ENCODE results near the gene DTNB. TPM values are rescaled to one million over a fixed set of nuclear protein-coding genes. Genes with fewer than 3 reads are reported as not detected.

Gene DTNB
- total and polyA plus RNA-seq, 10 of the 15 experiments (the other 5 are each of a cell fraction or from before 2014, with no cell fraction given) = 4.5 to 30.6 (median 11.9) TPM

GRCh38 chr2:25342372-25343186 lies 330.8 kb downstream of the DTNB start (continued):
- TF ChIP-seq, protein P1, sequence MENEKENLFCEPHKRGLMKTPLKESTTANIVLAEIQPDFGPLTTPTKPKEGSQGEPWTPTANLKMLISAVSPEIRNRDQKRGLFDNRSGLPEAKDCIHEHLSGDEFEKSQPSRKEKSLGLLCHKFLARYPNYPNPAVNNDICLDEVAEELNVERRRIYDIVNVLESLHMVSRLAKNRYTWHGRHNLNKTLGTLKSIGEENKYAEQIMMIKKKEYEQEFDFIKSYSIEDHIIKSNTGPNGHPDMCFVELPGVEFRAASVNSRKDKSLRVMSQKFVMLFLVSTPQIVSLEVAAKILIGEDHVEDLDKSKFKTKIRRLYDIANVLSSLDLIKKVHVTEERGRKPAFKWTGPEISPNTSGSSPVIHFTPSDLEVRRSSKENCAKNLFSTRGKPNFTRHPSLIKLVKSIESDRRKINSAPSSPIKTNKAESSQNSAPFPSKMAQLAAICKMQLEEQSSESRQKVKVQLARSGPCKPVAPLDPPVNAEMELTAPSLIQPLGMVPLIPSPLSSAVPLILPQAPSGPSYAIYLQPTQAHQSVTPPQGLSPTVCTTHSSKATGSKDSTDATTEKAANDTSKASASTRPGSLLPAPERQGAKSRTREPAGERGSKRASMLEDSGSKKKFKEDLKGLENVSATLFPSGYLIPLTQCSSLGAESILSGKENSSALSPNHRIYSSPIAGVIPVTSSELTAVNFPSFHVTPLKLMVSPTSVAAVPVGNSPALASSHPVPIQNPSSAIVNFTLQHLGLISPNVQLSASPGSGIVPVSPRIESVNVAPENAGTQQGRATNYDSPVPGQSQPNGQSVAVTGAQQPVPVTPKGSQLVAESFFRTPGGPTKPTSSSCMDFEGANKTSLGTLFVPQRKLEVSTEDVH (IDR thresholded peaks at IDR 0.05; ENCODE audit: low read depth, partially characterized antibody) = no peak
- TF ChIP-seq BCL3 (IDR thresholded peaks at IDR 0.05; ENCODE audit: borderline replicate concordance, insufficient read depth, low read depth, low read length, poor library complexity, severe bottlenecking) = no peak
- TF ChIP-seq SUPT20H (IDR thresholded peaks at IDR 0.05; ENCODE audit: borderline replicate concordance, control insufficient read depth, low read depth, low read length) = no peak
- TF ChIP-seq ZBTB11 (CRISPR knock-in tag; IDR thresholded peaks at IDR 0.05) = no peak
- peak; percentile 34; the same call in 1 of the 2 replicates for TF ChIP-seq TBL1XR1 (IDR thresholded peaks at IDR 0.05; ENCODE audit: low read depth, low read length)
- TF ChIP-seq HDAC2 (IDR thresholded peaks at IDR 0.05) = no peak
- peak; percentile 81; the same call in 1 of the 2 replicates for TF ChIP-seq RB1 (IDR thresholded peaks at IDR 0.05; ENCODE audit: borderline replicate concordance)
- no peak for TF ChIP-seq KDM1A (IDR thresholded peaks at IDR 0.05; ENCODE audit: borderline replicate concordance)
- 0 out of 2 replicates have a peak, but pooled peaks have one; percentile 8 for TF ChIP-seq NRF1 (conservative IDR thresholded peaks at IDR 0.05; ENCODE audit: low read depth, low read length)
- TF ChIP-seq SMAD1 (IDR thresholded peaks at IDR 0.05; ENCODE audit: low read depth, partially characterized antibody) = no peak
- no peak for TF ChIP-seq SREBF2 (IDR thresholded peaks at IDR 0.05; ENCODE audit: low read length)
- TF ChIP-seq SMC3 (IDR thresholded peaks at IDR 0.05; ENCODE audit: borderline replicate concordance, low read length) = peak; percentile 90
- no peak for TF ChIP-seq SPI1 (IDR thresholded peaks at IDR 0.05; ENCODE audit: borderline replicate concordance, insufficient read depth, low read depth, low read length)
- peak; percentile 77 for TF ChIP-seq IKZF1 (conservative IDR thresholded peaks at IDR 0.05)
- TF ChIP-seq ZZZ3 (IDR thresholded peaks at IDR 0.05; ENCODE audit: control insufficient read depth, insufficient read length, low read depth) = no peak
- TF ChIP-seq CHD2 (IDR thresholded peaks at IDR 0.05; ENCODE audit: borderline replicate concordance, low read depth, low read length) = peak; percentile 64; the same call in 1 of the 2 replicates
- TF ChIP-seq RAD21 (IDR thresholded peaks at IDR 0.05; ENCODE audit: insufficient read depth, low read depth, low read length) = peak; percentile 90

Data from GM12878 (cell line).